ENCODE data around the gene UFD1. TPM values are rescaled to one million over a fixed set of nuclear protein-coding genes. Genes with fewer than 3 reads are reported as not detected.

The UFD1 gene
- total RNA-seq, 1 donor from 2014 or later: 47.7 TPM

DNA sequence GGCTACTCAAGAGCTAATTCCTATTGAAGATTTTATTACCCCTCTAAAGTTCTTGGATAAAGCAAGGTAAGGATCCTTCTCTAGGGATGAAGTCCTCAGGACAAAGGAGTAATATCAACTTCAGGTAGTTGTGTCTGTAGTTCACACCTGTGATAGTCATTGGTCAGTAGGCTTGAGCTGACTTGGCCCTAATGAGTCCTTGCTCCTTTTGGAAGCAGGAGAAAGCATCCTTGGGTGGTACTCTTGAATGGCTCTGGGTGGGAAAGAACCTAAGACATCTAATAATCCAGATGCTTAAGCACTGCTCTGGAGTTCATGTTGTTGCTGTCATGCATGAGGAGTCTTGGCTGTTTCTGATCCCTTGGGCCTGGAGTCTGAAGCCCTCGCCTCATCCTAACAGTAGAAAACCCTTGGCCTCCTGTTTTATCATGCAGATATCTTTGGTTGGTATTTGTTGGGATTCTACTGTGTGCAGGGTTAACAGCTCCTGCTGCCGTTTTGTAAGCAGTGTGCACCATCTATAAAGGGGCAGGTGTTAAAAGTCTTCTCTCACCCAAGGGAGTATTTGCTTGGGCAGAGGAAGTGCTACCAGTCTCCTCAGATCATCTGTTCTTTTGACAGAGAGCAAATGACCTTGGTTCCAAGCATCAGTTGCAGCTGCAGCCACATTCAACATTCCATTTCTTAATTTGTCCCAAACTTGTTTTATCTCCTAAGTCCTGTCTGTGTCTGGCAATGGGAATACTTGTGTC is 44.0 kb downstream of the UFD1 start:
- TF ChIP-seq CTCF (conservative IDR thresholded peaks at IDR 0.05; ENCODE audit: low read depth, low read length): no peak
- no peak for DNase-seq (ENCODE audit: low read depth)
- no peak overlapping the region for H3K4me3 ChIP-seq (ENCODE audit: low read depth, low read length)

GRCh38 chr22:19434401-19434800 is 44.6 kb downstream of the UFD1 start:
- H3K4me3 ChIP-seq (ENCODE audit: low read depth, low read length): no peak overlapping the region
- no peak for TF ChIP-seq CTCF (conservative IDR thresholded peaks at IDR 0.05; ENCODE audit: low read depth, low read length)
- peak; percentile 31 for DNase-seq (ENCODE audit: low read depth)

DNA sequence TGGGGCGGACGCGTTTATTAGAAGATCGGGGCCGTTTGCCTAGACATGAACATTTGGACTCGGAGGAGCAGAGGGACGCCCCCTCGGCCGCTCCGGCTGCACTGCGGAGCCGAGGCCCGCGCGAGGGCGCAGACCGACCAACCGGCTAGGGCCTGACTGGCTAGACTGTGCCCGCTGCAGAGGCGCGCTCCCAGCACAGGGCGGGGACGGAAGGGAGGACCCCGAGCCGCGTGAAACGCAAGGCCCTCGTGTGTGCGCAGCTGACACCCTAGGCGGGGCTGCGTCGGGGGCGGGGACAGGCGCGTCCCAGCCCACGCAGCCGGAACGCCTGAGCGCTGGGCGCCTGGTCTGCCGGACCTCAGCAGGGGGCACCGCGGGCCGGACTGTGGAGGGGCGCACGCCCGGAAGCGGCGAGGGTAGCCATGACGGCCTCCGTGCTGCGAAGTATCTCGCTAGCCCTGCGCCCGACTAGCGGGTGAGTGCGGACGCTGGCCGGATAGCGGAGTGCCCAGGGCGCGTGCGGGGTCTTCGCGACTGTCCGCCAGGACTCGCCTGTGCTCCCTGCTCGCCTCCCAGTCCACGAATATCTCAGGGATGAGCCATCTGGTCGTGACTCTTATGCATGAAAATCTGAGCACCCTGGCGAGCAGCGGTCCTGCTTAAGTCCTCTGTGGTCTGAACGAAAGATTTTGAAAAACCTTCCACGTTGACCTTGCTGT is 46.7 kb downstream of the UFD1 start, which contains the start of gene MRPL40:
Gene MRPL40, plus strand, starts transcription at position 413 of the 719 bp plus-strand sequence. Its CDS starts 10 bp downstream, at position 423.
- peak within 1 kb of the TSS; percentile 77 for H3K4me3 ChIP-seq (ENCODE audit: low read depth, low read length)
- peak; percentile 39 for DNase-seq (ENCODE audit: low read depth)
- TF ChIP-seq CTCF (conservative IDR thresholded peaks at IDR 0.05; ENCODE audit: low read depth, low read length): no peak

DNA sequence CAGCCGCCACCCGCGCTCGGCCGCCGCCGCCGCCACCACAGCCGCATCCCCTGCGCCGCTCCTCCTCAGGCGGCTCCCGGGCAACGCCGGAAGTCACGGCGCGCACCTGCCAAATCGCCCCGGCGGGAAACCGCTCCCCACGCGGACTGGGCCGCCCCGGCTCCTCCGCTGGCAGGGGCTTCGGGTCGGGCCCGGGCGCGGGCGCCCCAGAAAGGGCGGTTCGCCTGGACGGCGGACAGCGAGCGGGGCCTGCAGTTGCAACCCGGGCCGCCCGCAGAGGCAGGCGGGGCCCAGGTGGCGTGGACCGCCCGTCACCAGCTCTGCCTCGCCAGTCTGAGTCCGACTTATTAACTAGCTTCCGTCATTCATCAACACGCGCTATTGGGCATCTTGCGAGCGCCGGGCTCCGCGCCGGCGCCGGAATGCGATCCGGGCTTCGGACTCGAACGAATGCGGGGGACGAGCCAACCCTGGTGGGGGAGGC is 47.3 kb downstream of the UFD1 start, which contains the start of gene HIRA:
Gene HIRA, minus strand, starts transcription at position 85 of the 484 bp plus-strand sequence. CDS start 257 bp downstream, outside the sequence.
- peak within 1 kb of the TSS; percentile 77 for H3K4me3 ChIP-seq (ENCODE audit: low read depth, low read length)
- TF ChIP-seq CTCF (conservative IDR thresholded peaks at IDR 0.05; ENCODE audit: low read depth, low read length): no peak
- peak; percentile 39 for DNase-seq (ENCODE audit: low read depth)

- TF ChIP-seq CTCF (conservative IDR thresholded peaks at IDR 0.05; ENCODE audit: low read depth, low read length): peak; percentile 33
- H3K4me3 ChIP-seq (ENCODE audit: low read depth, low read length): peak overlapping the region; percentile 77
- DNase-seq (ENCODE audit: low read depth): no peak
Observed at GRCh38 chr22:19430890-19431541, 48.0 kb downstream of the UFD1 start.

DNA sequence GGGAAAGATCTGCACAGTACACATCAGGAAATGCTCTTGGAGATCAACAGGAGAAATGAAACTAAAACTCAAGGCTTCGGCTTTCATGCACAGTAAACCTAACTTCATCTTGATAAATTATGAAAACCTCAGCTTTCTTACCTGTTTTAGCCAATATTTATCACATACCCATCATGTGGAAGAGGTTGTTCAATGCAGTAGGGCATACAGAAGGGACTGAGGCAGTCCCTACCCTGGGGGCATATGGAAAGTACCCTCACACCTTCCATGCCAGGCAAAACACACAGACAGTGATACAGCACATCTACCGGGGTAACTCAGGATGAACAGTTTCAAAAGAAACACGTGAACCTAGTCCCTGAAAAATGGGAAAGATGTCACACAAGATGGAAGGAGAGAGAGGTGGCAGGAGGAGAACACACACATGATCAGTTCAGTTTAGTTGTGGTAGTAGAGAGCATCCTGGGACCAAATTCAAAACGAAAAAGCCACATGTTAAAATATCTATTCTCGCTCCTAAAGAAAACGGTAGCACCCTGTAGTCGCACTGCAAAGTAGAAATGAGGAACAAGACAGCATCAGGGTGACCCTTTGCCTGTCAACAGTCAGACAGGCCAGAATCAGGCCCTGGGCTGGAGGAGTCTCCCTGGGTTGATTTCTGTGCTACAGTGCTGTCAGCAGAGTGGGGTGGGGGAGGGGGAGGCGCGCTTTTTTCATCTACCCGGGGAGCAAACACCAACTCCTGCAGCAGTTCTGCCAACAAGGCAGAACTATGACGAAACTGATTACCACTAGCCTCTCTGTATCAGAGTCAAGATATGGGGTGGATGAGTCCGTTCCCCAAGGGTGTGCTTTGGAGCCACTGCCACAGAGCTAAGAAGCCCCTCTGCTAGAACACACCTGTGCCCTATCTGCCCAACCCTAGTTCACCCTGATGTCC is 48.8 kb downstream of the UFD1 start:
- no peak for DNase-seq (ENCODE audit: low read depth)
- peak overlapping the region; percentile 77 for H3K4me3 ChIP-seq (ENCODE audit: low read depth, low read length)
- no peak for TF ChIP-seq CTCF (conservative IDR thresholded peaks at IDR 0.05; ENCODE audit: low read depth, low read length)

Measured in epithelial cell of proximal tubule (primary cell).